GM12878 (cell line): ENCODE data around the gene VWA7. TPM values are rescaled to one million over a fixed set of nuclear protein-coding genes. Genes with fewer than 3 reads are reported as not detected.

ENCODE experiments used
- BACH1 ChIP-seq: fragments of 450-650 bp; IDR thresholded peaks from 2 replicates; pipeline ENCODE4 v1.6.1; 2017; ENCODE audit warnings: mild to moderate bottlenecking, borderline replicate concordance
- BCL3 ChIP-seq: IDR thresholded peaks from 2 replicates; pipeline ENCODE4 v1.6.1; 2011; ENCODE audit warnings: borderline replicate concordance, low read depth, mild to moderate bottlenecking, moderate library complexity, low read length; ENCODE audit not compliant: insufficient read depth, poor library complexity, severe bottlenecking
- BMI1 ChIP-seq: fragments of 450-650 bp; IDR thresholded peaks from 2 replicates; pipeline ENCODE4 v1.6.1; 2016; ENCODE audit warnings: mild to moderate bottlenecking, moderate library complexity, borderline replicate concordance
- BRCA1 ChIP-seq: IDR thresholded peaks from 2 replicates; pipeline ENCODE4 v1.6.1; 2011; ENCODE audit warnings: low read depth, low read length, improper control_type of control experiment
- CBFB ChIP-seq: IDR thresholded peaks from 2 replicates; pipeline ENCODE4 v1.6.1; 2016; ENCODE audit warnings: antibody characterized with exemption, low read depth
- CEBPB ChIP-seq, 2 experiments: fragments of 150-350 bp in 1 of 2; IDR thresholded peaks; 2 replicates each; pipeline ENCODE4 v1.6.1; 2012 to 2014; ENCODE audit warnings: low read depth in 2 of 2, low read length in 2 of 2, borderline replicate concordance in 1 of 2, inconsistent platforms in 1 of 2
- CTCF ChIP-seq, 3 experiments: IDR thresholded peaks in 2 of 3; conservative IDR thresholded peaks in 1 of 3; 2 replicates each; pipeline ENCODE4 v1.5.1; 2011; ENCODE audit warnings: low read depth in 3 of 3, low read length in 3 of 3, mild to moderate bottlenecking in 3 of 3, control low read depth in 2 of 3, moderate library complexity in 2 of 3, inconsistent platforms in 1 of 3, mixed read lengths in 1 of 3; ENCODE audit not compliant: control insufficient read depth in 2 of 3, insufficient read depth in 1 of 3; ENCODE audit errors: extremely low read depth in 1 of 3
- ESRRA ChIP-seq: IDR thresholded peaks from 2 replicates; pipeline ENCODE4 v1.6.1; 2012; ENCODE audit warnings: mild to moderate bottlenecking, low read length, improper control_type of control experiment
- GATAD2B ChIP-seq: fragments of 450-650 bp; conservative IDR thresholded peaks from 2 replicates; pipeline ENCODE4 v1.6.1; 2017; ENCODE audit warnings: low read depth, mild to moderate bottlenecking, moderate library complexity
- HDGF ChIP-seq: fragments of 450-650 bp; IDR thresholded peaks from 2 replicates; pipeline ENCODE4 v1.6.1; 2016; ENCODE audit warnings: antibody characterized with exemption
- IKZF1 ChIP-seq: fragments of 450-650 bp; conservative IDR thresholded peaks from 2 replicates; pipeline ENCODE4 v1.6.1; 2017; ENCODE audit warnings: antibody characterized with exemption, mild to moderate bottlenecking
- MYB ChIP-seq: fragments of 150-350 bp; IDR thresholded peaks from 2 replicates; pipeline ENCODE4 v1.6.1; 2014; ENCODE audit warnings: mild to moderate bottlenecking, low read depth, low read length, borderline replicate concordance
- NFYB ChIP-seq: IDR thresholded peaks from 2 replicates; pipeline ENCODE4 v1.6.1; 2011; ENCODE audit warnings: low read depth, mild to moderate bottlenecking, low read length, improper control_type of control experiment, moderate library complexity; ENCODE audit not compliant: insufficient read depth
- PAX5 ChIP-seq: IDR thresholded peaks from 2 replicates; pipeline ENCODE4 v1.6.1; 2011; ENCODE audit warnings: low read depth, low read length, borderline replicate concordance
- POLR2AphosphoS2 ChIP-seq: IDR thresholded peaks from 2 replicates; pipeline ENCODE4 v1.6.1; 2011; ENCODE audit warnings: low read depth, mild to moderate bottlenecking, low read length, improper control_type of control experiment, moderate library complexity
- POLR2AphosphoS5 ChIP-seq: IDR thresholded peaks from 2 replicates; pipeline ENCODE4 v1.6.1; 2011; ENCODE audit warnings: mild to moderate bottlenecking, low read length, inconsistent platforms
- RAD51 ChIP-seq: fragments of 450-650 bp; IDR thresholded peaks from 2 replicates; pipeline ENCODE4 v1.6.1; 2016; ENCODE audit warnings: moderate library complexity, mild to moderate bottlenecking, inconsistent platforms
- RFX5 ChIP-seq: IDR thresholded peaks from 2 replicates; pipeline ENCODE4 v1.6.1; 2011; ENCODE audit warnings: low read depth, low read length, improper control_type of control experiment
- SMAD5 ChIP-seq: IDR thresholded peaks from 2 replicates; pipeline ENCODE4 v1.6.1; 2016; ENCODE audit warnings: antibody characterized with exemption, low read depth
- SREBF2 ChIP-seq: IDR thresholded peaks from 2 replicates; pipeline ENCODE4 v1.6.1; 2012; ENCODE audit warnings: mild to moderate bottlenecking, low read length
- SUPT20H ChIP-seq: IDR thresholded peaks from 2 replicates; pipeline ENCODE4 v1.6.1; 2011; ENCODE audit warnings: low read depth, mild to moderate bottlenecking, low read length, moderate library complexity, borderline replicate concordance; ENCODE audit not compliant: control insufficient read depth
- ZNF207 ChIP-seq: fragments of 450-650 bp; IDR thresholded peaks from 2 replicates; pipeline ENCODE4 v1.6.1; 2014; ENCODE audit warnings: antibody characterized with exemption, mild to moderate bottlenecking, borderline replicate concordance
- ZNF217 ChIP-seq: fragments of 450-650 bp; IDR thresholded peaks from 2 replicates; pipeline ENCODE4 v1.6.1; 2017; ENCODE audit warnings: antibody characterized with exemption, mild to moderate bottlenecking
- ZNF592 ChIP-seq: fragments of 450-650 bp; IDR thresholded peaks from 2 replicates; pipeline ENCODE4 v1.6.1; 2017; ENCODE audit warnings: mild to moderate bottlenecking, moderate library complexity
- polyA plus RNA-seq, 11 experiments: library from polyadenylated mRNA; depleted of rRNA in 4 of 11; unstranded in 6 of 11; stranded (reverse) in 5 of 11; fragments of >200 nt; fragmentation: Nextera tagmentation in 4 of 11; fragmentation: Illumina TruSeq in 1 of 11; extraction: Ambion mirVana in 4 of 11; extraction: Trizol in 1 of 11; gene quantifications; 1 replicate in 1 of 11; 2 replicates in 10 of 11; pipeline versions ENCODE4 v1.2.1 to v1.2.3, GENCODE V29; 2011 to 2016; ENCODE audit warnings: inconsistent platforms in 2 of 11, missing spikeins in 2 of 11, low read depth in 1 of 11
- total RNA-seq, 4 experiments: library from RNA; depleted of rRNA in 3 of 4; stranded (reverse); fragments of >200 nt in 3 of 4; fragmentation: Illumina TruSeq in 1 of 4; extraction: Trizol in 1 of 4; gene quantifications; 2 replicates each; pipeline versions ENCODE4 v1.2.1 to v1.2.3, GENCODE V29; 2013 to 2021

VWA7 gene
- total and polyA plus RNA-seq, 10 of the 15 experiments (the other 5 are each of a cell fraction or from before 2014, with no cell fraction given) = 0.11 to 3.1 (median 1.2) TPM; not detected in 1

- TF ChIP-seq MYB (no peak), GATAD2B (0 out of 2 replicates have a peak, but pooled peaks have one; percentile 35), POLR2AphosphoS2 (0 out of 2 replicates have a peak, but pooled peaks have one; percentile 28), POLR2AphosphoS5 (peak; percentile 29; the same call in 1 of the 2 replicates), RFX5 (no peak), BCL3 (peak; percentile 42), BACH1 (peak; percentile 77; the same call in 1 of the 2 replicates), HDGF (no peak), SUPT20H (no peak), CTCF (IDR thresholded peaks at IDR 0.05 in 2 of 3, conservative IDR thresholded peaks at IDR 0.05 in 1 of 3; ENCODE audit: control insufficient read depth in 2 of 3, extremely low read depth in 1 of 3, insufficient read depth in 1 of 3, low read depth in 3 of 3, low read length in 3 of 3) (0 out of 6 replicates have a peak, but pooled peaks of 1 of the 3 experiments have one; percentile 9), CBFB (no peak), BMI1 (no peak), NFYB (no peak), RAD51 (no peak), CEBPB (IDR thresholded peaks at IDR 0.05; ENCODE audit: borderline replicate concordance in 1 of 2, low read depth in 2 of 2, low read length in 2 of 2) (no peak), ESRRA (no peak), IKZF1 (0 out of 2 replicates have a peak, but pooled peaks have one; percentile 13), SMAD5 (peak; percentile 53), ZNF207 (no peak), ZNF592 (no peak), PAX5 (0 out of 2 replicates have a peak, but pooled peaks have one; percentile 2), ZNF217 (peak; percentile 19; the same call in 1 of the 2 replicates), SREBF2 (no peak), BRCA1 (0 out of 2 replicates have a peak, but pooled peaks have one; percentile 1)
Measured at GRCh38 chr6:31729979-31730630, 47.0 kb downstream of the VWA7 start (continued).
